ENCODE data around the gene APEX2.
"Not testable (repeated sequence)": the region's sequence is repeated elsewhere in the genome, so short reads cannot be mapped to it uniquely, and the experiment has no call there.

APEX2 gene

GRCh38 chrX:55033429-55033828, 33.3 kb downstream of the APEX2 start:
- no peak for FAIRE-seq
- no peak for TF ChIP-seq CTCF (IDR thresholded peaks at IDR 0.05; ENCODE audit: insufficient read depth, missing control alignments)
- DNase-seq (ENCODE audit: insufficient read length, low spot score): no peak

GRCh38 chrX:55039471-55039870, 39.3 kb downstream of the APEX2 start:
- no peak for FAIRE-seq
- no peak for DNase-seq (ENCODE audit: insufficient read length, low spot score)
- TF ChIP-seq CTCF (IDR thresholded peaks at IDR 0.05; ENCODE audit: insufficient read depth, missing control alignments): no peak

GRCh38 chrX:55041514-55041913, 41.4 kb downstream of the APEX2 start:
- FAIRE-seq (no peak), DNase-seq (ENCODE audit: insufficient read length, low spot score) (no peak)
- TF ChIP-seq CTCF (IDR thresholded peaks at IDR 0.05; ENCODE audit: insufficient read depth, missing control alignments): no peak

- FAIRE-seq; DNase-seq (ENCODE audit: insufficient read length, low spot score): not testable (repeated sequence)
Observed at GRCh38 chrX:55050599-55050998, 50.4 kb downstream of the APEX2 start.

- FAIRE-seq: no peak
- no peak for DNase-seq (ENCODE audit: insufficient read length, low spot score)
- no peak for TF ChIP-seq CTCF (IDR thresholded peaks at IDR 0.05; ENCODE audit: insufficient read depth, missing control alignments)
Observed at GRCh38 chrX:55056820-55057674, 56.9 kb downstream of the APEX2 start.

- FAIRE-seq (no peak), DNase-seq (ENCODE audit: insufficient read length, low spot score) (no peak)
- TF ChIP-seq CTCF (IDR thresholded peaks at IDR 0.05; ENCODE audit: insufficient read depth, missing control alignments): peak; percentile 68
Observed at GRCh38 chrX:55057675-55058249, 57.6 kb downstream of the APEX2 start.

Measured in D721Med (cell line).